ENCODE measurements around the gene CACNA1H.

DNA sequence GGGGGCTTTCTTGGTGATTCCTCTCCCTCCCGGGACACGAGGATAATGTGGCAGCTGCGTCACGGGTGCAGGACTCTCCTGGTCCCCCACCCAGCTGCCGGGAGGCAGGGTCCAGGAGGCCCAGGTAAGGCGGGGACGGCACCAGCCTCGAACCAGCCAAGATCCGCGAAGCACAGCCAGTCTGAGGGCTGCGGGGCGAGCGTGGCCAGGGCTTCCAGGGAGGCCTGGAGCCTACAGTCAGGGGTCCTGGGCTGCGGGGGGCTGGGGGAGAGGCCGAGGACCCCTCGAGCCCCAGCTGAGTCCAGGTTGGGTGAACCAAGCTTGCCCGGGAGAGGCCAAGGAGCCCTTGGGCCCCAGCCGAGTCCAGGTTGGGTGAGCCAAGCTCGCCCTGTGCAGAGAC lies 112.9 kb downstream of the CACNA1H start:
- TF ChIP-seq, protein P1, sequence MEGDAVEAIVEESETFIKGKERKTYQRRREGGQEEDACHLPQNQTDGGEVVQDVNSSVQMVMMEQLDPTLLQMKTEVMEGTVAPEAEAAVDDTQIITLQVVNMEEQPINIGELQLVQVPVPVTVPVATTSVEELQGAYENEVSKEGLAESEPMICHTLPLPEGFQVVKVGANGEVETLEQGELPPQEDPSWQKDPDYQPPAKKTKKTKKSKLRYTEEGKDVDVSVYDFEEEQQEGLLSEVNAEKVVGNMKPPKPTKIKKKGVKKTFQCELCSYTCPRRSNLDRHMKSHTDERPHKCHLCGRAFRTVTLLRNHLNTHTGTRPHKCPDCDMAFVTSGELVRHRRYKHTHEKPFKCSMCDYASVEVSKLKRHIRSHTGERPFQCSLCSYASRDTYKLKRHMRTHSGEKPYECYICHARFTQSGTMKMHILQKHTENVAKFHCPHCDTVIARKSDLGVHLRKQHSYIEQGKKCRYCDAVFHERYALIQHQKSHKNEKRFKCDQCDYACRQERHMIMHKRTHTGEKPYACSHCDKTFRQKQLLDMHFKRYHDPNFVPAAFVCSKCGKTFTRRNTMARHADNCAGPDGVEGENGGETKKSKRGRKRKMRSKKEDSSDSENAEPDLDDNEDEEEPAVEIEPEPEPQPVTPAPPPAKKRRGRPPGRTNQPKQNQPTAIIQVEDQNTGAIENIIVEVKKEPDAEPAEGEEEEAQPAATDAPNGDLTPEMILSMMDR (IDR thresholded peaks at IDR 0.05; ENCODE audit: poor library complexity) = no peak
- TF ChIP-seq EZH2phosphoT487 (IDR thresholded peaks at IDR 0.05; ENCODE audit: low read depth, severe bottlenecking, unreplicated experiment) = no peak
- no peak for TF ChIP-seq EZH2 (IDR thresholded peaks at IDR 0.05; ENCODE audit: borderline replicate concordance)
